Neuronal stem cell (in vitro differentiated cells): ENCODE data around the gene TP63.

Source experiments
- DNase-seq: peaks from one replicate; pipeline ENCODE4 v3.0.0-alpha.2; 2013; ENCODE audit warnings: low spot score
- H2AFZ ChIP-seq: one replicate; pipeline ENCODE4 v1.6.1; 2013; ENCODE audit warnings: mild to moderate bottlenecking, low read length, inconsistent platforms
- H2AK5ac ChIP-seq: 2 replicates; pipeline ENCODE4 v1.6.1; 2013; ENCODE audit warnings: low read depth, mild to moderate bottlenecking, inconsistent platforms, low read length, moderate library complexity, mixed read lengths
- H2BK120ac ChIP-seq: 2 replicates; pipeline ENCODE4 v1.6.1; 2013; ENCODE audit warnings: low read depth, mild to moderate bottlenecking, inconsistent platforms, low read length, moderate library complexity, mixed read lengths
- H2BK12ac ChIP-seq: one replicate; pipeline ENCODE4 v1.6.1; 2013; ENCODE audit warnings: low read length, inconsistent platforms
- H2BK15ac ChIP-seq: 2 replicates; pipeline ENCODE4 v1.6.1; 2013; ENCODE audit warnings: mild to moderate bottlenecking, low read length, inconsistent platforms, mixed read lengths
- H2BK5ac ChIP-seq: one replicate; pipeline ENCODE4 v1.6.1; 2013; ENCODE audit warnings: inconsistent platforms, mild to moderate bottlenecking, low read length, moderate library complexity
- H3K14ac ChIP-seq: one replicate; pipeline ENCODE4 v1.6.1; 2013; ENCODE audit warnings: low read length, inconsistent platforms
- H3K18ac ChIP-seq: 2 replicates; pipeline ENCODE4 v1.6.1; 2013; ENCODE audit warnings: low read length, inconsistent platforms
- H3K23ac ChIP-seq: 2 replicates; pipeline ENCODE4 v1.6.1; 2013; ENCODE audit warnings: low read depth, mild to moderate bottlenecking, mixed read lengths, low read length, inconsistent platforms; ENCODE audit not compliant: poor library complexity
- H3K27ac ChIP-seq: replicated peaks from 3 replicates; pipeline ENCODE4 v1.5.1; 2013; ENCODE audit warnings: low read length, inconsistent platforms
- H3K27me3 ChIP-seq, 3 experiments: 2 replicates each; pipeline ENCODE4 v1.6.1; 2013; ENCODE audit warnings: low read length in 3 of 3, mild to moderate bottlenecking in 2 of 3, inconsistent platforms in 1 of 3, low read depth in 1 of 3, mixed read lengths in 1 of 3, moderate library complexity in 1 of 3; ENCODE audit not compliant: control insufficient read depth in 3 of 3, insufficient read depth in 3 of 3
- H3K36me3 ChIP-seq, 2 donors: replicated peaks in 1 of 2; 2 replicates each; pipeline ENCODE4 v1.6.1; 2013; ENCODE audit warnings: low read length in 2 of 2; ENCODE audit not compliant: control insufficient read depth in 2 of 2, insufficient read depth in 2 of 2
- H3K4ac ChIP-seq: 2 replicates; pipeline ENCODE4 v1.6.1; 2013; ENCODE audit warnings: inconsistent platforms, mild to moderate bottlenecking, low read length, moderate library complexity
- H3K4me1 ChIP-seq, 2 donors: 1 replicate in 1 of 2; 2 replicates in 1 of 2; pipeline ENCODE4 v1.6.1; 2013; ENCODE audit warnings: low read length in 2 of 2, low read depth in 1 of 2; ENCODE audit not compliant: control insufficient read depth in 2 of 2, insufficient read depth in 1 of 2
- H3K4me2 ChIP-seq: one replicate; pipeline ENCODE4 v1.6.1; 2013; ENCODE audit warnings: mild to moderate bottlenecking, low read length, inconsistent platforms; ENCODE audit not compliant: insufficient read depth, poor library complexity, severe bottlenecking
- H3K4me3 ChIP-seq, 2 donors: 2 replicates each; pipeline ENCODE4 v1.5.1; 2013; ENCODE audit warnings: low read length in 2 of 2, mild to moderate bottlenecking in 2 of 2, inconsistent platforms in 1 of 2, moderate library complexity in 1 of 2
- H3K79me1 ChIP-seq: one replicate; pipeline ENCODE4 v1.6.1; 2013; ENCODE audit warnings: low read depth, mild to moderate bottlenecking, inconsistent platforms, low read length, moderate library complexity
- H3K9ac ChIP-seq: one replicate; pipeline ENCODE4 v1.6.1; 2013; ENCODE audit warnings: mild to moderate bottlenecking, low read depth, low read length, inconsistent platforms; ENCODE audit not compliant: poor library complexity
- H3K9me3 ChIP-seq, 2 donors: replicated peaks in 1 of 2; 2 replicates each; pipeline versions ENCODE3 to v1.6.1; 2013; ENCODE audit warnings: low read length in 2 of 2, mild to moderate bottlenecking in 2 of 2, inconsistent platforms in 1 of 2, low read depth in 1 of 2, mixed read lengths in 1 of 2, moderate library complexity in 1 of 2; ENCODE audit not compliant: control insufficient read depth in 2 of 2, insufficient read depth in 1 of 2
- H4K8ac ChIP-seq: one replicate; pipeline ENCODE4 v1.6.1; 2013; ENCODE audit warnings: low read depth, mild to moderate bottlenecking, inconsistent platforms, low read length, moderate library complexity
- H4K91ac ChIP-seq: one replicate; pipeline ENCODE4 v1.6.1; 2013; ENCODE audit warnings: low read length, low read depth, mild to moderate bottlenecking, inconsistent platforms; ENCODE audit not compliant: poor library complexity
- WGBS, 2 donors: extraction: QIAGEN DNeasy Blood & Tissue Kit; methylation state at CpG; one replicate each; pipeline ENCODE4 v1.1.7; 2013; ENCODE audit warnings: missing lambda C conversion rate in 2 of 2, mixed read lengths in 1 of 2; ENCODE audit not compliant: insufficient read length in 2 of 2, insufficient replicate concordance in 1 of 2; ENCODE audit errors: extremely low coverage in 2 of 2; 5-methylcytosine and 5-hydroxymethylcytosine counted together

The TP63 gene

GRCh38 chr3:189598530-189599225, 32.5 kb upstream of the TP63 start:
- WGBS, 2 donors = 100% methylated on average over 1 of the region's 6 CpGs
- no peak overlapping the region for H4K91ac ChIP-seq
- no peak overlapping the region for H3K4ac ChIP-seq
- DNase-seq = no peak
- no peak overlapping the region for H3K4me3 ChIP-seq
- H3K18ac ChIP-seq = no peak overlapping the region
- no peak overlapping the region for H3K23ac ChIP-seq
- no peak overlapping the region for H3K4me2 ChIP-seq
- no peaks in the 10 kb centered on the region for H3K27me3 ChIP-seq
- H2AK5ac ChIP-seq = no peak overlapping the region
- no peak overlapping the region for H2AFZ ChIP-seq
- no peak overlapping the region for H3K27ac ChIP-seq
- H2BK15ac ChIP-seq = no peak overlapping the region
- H3K9me3 ChIP-seq = no peaks in the 10 kb centered on the region
- H2BK120ac ChIP-seq = no peak overlapping the region
- no peaks in the 10 kb centered on the region for H3K4me1 ChIP-seq
- H3K14ac ChIP-seq = no peak overlapping the region
- no peak overlapping the region for H2BK12ac ChIP-seq
- H3K36me3 ChIP-seq = no peaks in the 10 kb centered on the region
- no peak overlapping the region for H3K9ac ChIP-seq
- no peak overlapping the region for H4K8ac ChIP-seq
- no peaks in the 10 kb centered on the region for H3K79me1 ChIP-seq
- H2BK5ac ChIP-seq = no peak overlapping the region

- H2AK5ac ChIP-seq = no peak overlapping the region
- no peak overlapping the region for H3K4me2 ChIP-seq
- H3K18ac ChIP-seq = no peak overlapping the region
- H4K8ac ChIP-seq = no peak overlapping the region
- no peak overlapping the region for H3K4ac ChIP-seq
- no peak for DNase-seq
- no peak overlapping the region for H2BK120ac ChIP-seq
- H3K14ac ChIP-seq = no peak overlapping the region
- no peak overlapping the region for H3K9ac ChIP-seq
- H3K9me3 ChIP-seq = no peaks in the 10 kb centered on the region
- no peak overlapping the region for H3K4me3 ChIP-seq
- no peak overlapping the region for H2BK5ac ChIP-seq
- no peak overlapping the region for H3K23ac ChIP-seq
- H3K36me3 ChIP-seq = no peaks in the 10 kb centered on the region
- H3K27ac ChIP-seq = no peak overlapping the region
- no peaks in the 10 kb centered on the region for H3K27me3 ChIP-seq
- no peak overlapping the region for H4K91ac ChIP-seq
- H3K4me1 ChIP-seq = no peaks in the 10 kb centered on the region
- H2BK15ac ChIP-seq = no peak overlapping the region
- H2BK12ac ChIP-seq = no peak overlapping the region
- no peak overlapping the region for H2AFZ ChIP-seq
- no peaks in the 10 kb centered on the region for H3K79me1 ChIP-seq
- WGBS, 2 donors = no CpG with 5 or more reads among the region's 5 CpGs
Observed at GRCh38 chr3:189602471-189602870, 28.7 kb upstream of the TP63 start.

- Histone ChIP-seq H3K9ac (no peak overlapping the region), H2AFZ (no peak overlapping the region), H3K27me3 (no peaks in the 10 kb centered on the region), H2BK120ac (no peak overlapping the region), H3K4ac (no peak overlapping the region), H2BK15ac (no peak overlapping the region), H4K91ac (no peak overlapping the region), H3K9me3 (no peaks in the 10 kb centered on the region), H3K18ac (no peak overlapping the region), H3K4me1 (no peaks in the 10 kb centered on the region), H3K14ac (no peak overlapping the region), H2BK12ac (no peak overlapping the region), H3K27ac (no peak overlapping the region), H3K4me2 (no peak overlapping the region), H3K79me1 (no peaks in the 10 kb centered on the region), H3K23ac (no peak overlapping the region), H2AK5ac (no peak overlapping the region), H3K4me3 (no peak overlapping the region), H3K36me3 (no peaks in the 10 kb centered on the region), H2BK5ac (no peak overlapping the region), H4K8ac (no peak overlapping the region)
- no peak for DNase-seq
- no CpG with 5 or more reads among the region's 2 CpGs for WGBS, 2 donors
Observed at GRCh38 chr3:189605717-189606116, 25.5 kb upstream of the TP63 start.

GRCh38 chr3:189606774-189607173, 24.4 kb upstream of the TP63 start:
- Histone ChIP-seq H2BK15ac (no peak overlapping the region), H4K91ac (no peak overlapping the region), H3K27me3 (no peaks in the 10 kb centered on the region), H2BK120ac (no peak overlapping the region), H4K8ac (no peak overlapping the region), H2BK5ac (no peak overlapping the region), H3K4me1 (no peaks in the 10 kb centered on the region), H2AK5ac (no peak overlapping the region), H3K9me3 (no peaks in the 10 kb centered on the region), H3K27ac (no peak overlapping the region), H3K36me3 (no peaks in the 10 kb centered on the region), H3K4me2 (no peak overlapping the region), H3K4me3 (no peak overlapping the region), H3K79me1 (no peaks in the 10 kb centered on the region), H3K14ac (no peak overlapping the region), H2AFZ (no peak overlapping the region), H2BK12ac (no peak overlapping the region), H3K9ac (no peak overlapping the region), H3K18ac (no peak overlapping the region), H3K23ac (no peak overlapping the region), H3K4ac (no peak overlapping the region)
- no peak for DNase-seq
- no CpG with 5 or more reads among the region's 4 CpGs for WGBS, 2 donors
